ENCODE data around the gene BICRA.
"Not testable (repeated sequence)": the region's sequence is repeated elsewhere in the genome, so short reads cannot be mapped to it uniquely, and the experiment has no call there.

Gene BICRA

DNA sequence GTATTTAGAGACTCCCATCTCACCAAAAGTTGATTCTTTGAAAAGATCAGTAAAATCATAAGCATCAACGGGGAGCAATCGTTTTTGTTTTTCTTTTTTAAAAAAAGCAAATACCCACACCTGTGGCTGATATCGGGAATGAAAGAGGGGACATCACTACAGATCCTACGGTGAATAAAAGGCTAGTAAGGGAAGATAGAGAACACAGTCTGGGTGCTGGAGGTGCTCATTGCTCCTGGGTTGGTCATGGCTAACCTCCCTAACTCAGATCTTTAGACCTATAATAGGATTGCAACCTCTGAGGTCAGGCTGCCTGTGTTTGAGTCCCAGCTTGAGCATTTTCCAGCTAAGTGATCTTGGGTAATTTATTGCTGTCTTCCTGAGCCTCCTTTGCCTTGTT is 105.4 kb downstream of the BICRA start:
- no peaks in the 10 kb centered on the region for H3K79me2 ChIP-seq (ENCODE audit: insufficient read depth, low read length)
- no peak overlapping the region for H3K27ac ChIP-seq (ENCODE audit: low read depth, low read length)
- H3K4me2 ChIP-seq (ENCODE audit: low read depth, low read length, poor library complexity, severe bottlenecking): no peak overlapping the region
- H3K9ac ChIP-seq (ENCODE audit: low read length): no peak overlapping the region
- H2AFZ ChIP-seq (ENCODE audit: low read depth, low read length, severe bottlenecking): no peak overlapping the region
- H3F3A ChIP-seq (ENCODE audit: insufficient read depth): no peaks in the 10 kb centered on the region
- no peak for TF ChIP-seq CTCF (IDR thresholded peaks at IDR 0.05; ENCODE audit: insufficient read depth, low read length, poor library complexity, severe bottlenecking)
- TF ChIP-seq EZH2phosphoT487 (conservative IDR thresholded peaks at IDR 0.05; ENCODE audit: low read length): no peak
- no peaks in the 10 kb centered on the region for H3K9me3 ChIP-seq (ENCODE audit: insufficient read depth, low read length)
- H3K36me3 ChIP-seq (ENCODE audit: low read length): no peaks in the 10 kb centered on the region
- no peaks in the 10 kb centered on the region for H4K20me1 ChIP-seq (ENCODE audit: low read depth, low read length)
- no peak overlapping the region for H3K4me3 ChIP-seq (ENCODE audit: insufficient read depth, low read length, poor library complexity, severe bottlenecking)
- no peaks in the 10 kb centered on the region for H3K27me3 ChIP-seq (ENCODE audit: low read length)
- H3K9me2 ChIP-seq (replicated peaks; ENCODE audit: insufficient read depth, low read length): no peaks in the 10 kb centered on the region

DNA sequence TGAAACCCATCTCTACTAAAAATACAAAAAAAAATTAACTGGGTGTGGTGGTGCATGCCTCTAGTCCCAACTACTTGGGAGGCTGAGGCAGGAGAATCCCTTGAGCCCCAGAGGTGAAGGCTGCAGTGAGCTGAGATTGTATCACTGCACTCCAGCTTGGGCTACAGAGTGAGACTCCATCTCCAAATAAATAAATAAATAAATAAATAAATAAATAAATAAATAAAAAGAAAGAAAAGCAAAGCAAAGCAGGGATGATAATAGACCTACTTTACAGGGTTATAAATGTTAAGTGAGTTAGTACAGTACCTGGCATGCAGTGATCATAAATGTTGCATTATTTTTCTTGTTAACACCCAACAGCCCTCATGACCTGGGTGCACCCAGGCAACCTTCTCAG is 105.9 kb downstream of the BICRA start:
- H3K4me3 ChIP-seq (ENCODE audit: insufficient read depth, low read length, poor library complexity, severe bottlenecking); H3K9ac ChIP-seq (ENCODE audit: low read length); H3K27ac ChIP-seq (ENCODE audit: low read depth, low read length); H3K79me2 ChIP-seq (ENCODE audit: insufficient read depth, low read length); H3K4me2 ChIP-seq (ENCODE audit: low read depth, low read length, poor library complexity, severe bottlenecking); H4K20me1 ChIP-seq (ENCODE audit: low read depth, low read length); H3K9me2 ChIP-seq (replicated peaks; ENCODE audit: insufficient read depth, low read length); H3F3A ChIP-seq (ENCODE audit: insufficient read depth); H3K27me3 ChIP-seq (ENCODE audit: low read length); H2AFZ ChIP-seq (ENCODE audit: low read depth, low read length, severe bottlenecking); H3K9me3 ChIP-seq (ENCODE audit: insufficient read depth, low read length); H3K36me3 ChIP-seq (ENCODE audit: low read length): not testable (repeated sequence)

GRCh38 chr19:47716270-47716937 is 107.5 kb downstream of the BICRA start:
- Histone ChIP-seq H3K9ac (ENCODE audit: low read length) (no peak overlapping the region), H3K4me3 (ENCODE audit: insufficient read depth, low read length, poor library complexity, severe bottlenecking) (no peak overlapping the region), H3K9me2 (replicated peaks; ENCODE audit: insufficient read depth, low read length) (no peaks in the 10 kb centered on the region), H3K27me3 (ENCODE audit: low read length) (no peaks in the 10 kb centered on the region), H3K4me2 (ENCODE audit: low read depth, low read length, poor library complexity, severe bottlenecking) (no peak overlapping the region), H3F3A (ENCODE audit: insufficient read depth) (no peaks in the 10 kb centered on the region), H3K9me3 (ENCODE audit: insufficient read depth, low read length) (no peaks in the 10 kb centered on the region), H2AFZ (ENCODE audit: low read depth, low read length, severe bottlenecking) (no peak overlapping the region), H4K20me1 (ENCODE audit: low read depth, low read length) (no peaks in the 10 kb centered on the region), H3K79me2 (ENCODE audit: insufficient read depth, low read length) (no peaks in the 10 kb centered on the region), H3K36me3 (ENCODE audit: low read length) (no peaks in the 10 kb centered on the region), H3K27ac (ENCODE audit: low read depth, low read length) (no peak overlapping the region)
- no peak for TF ChIP-seq EZH2phosphoT487 (conservative IDR thresholded peaks at IDR 0.05; ENCODE audit: low read length)
- TF ChIP-seq CTCF (IDR thresholded peaks at IDR 0.05; ENCODE audit: insufficient read depth, low read length, poor library complexity, severe bottlenecking): no peak

GRCh38 chr19:47718415-47719046 is 109.6 kb downstream of the BICRA start:
- H3K36me3 ChIP-seq (ENCODE audit: low read length); H3K9me3 ChIP-seq (ENCODE audit: insufficient read depth, low read length); H4K20me1 ChIP-seq (ENCODE audit: low read depth, low read length); H2AFZ ChIP-seq (ENCODE audit: low read depth, low read length, severe bottlenecking); H3K4me3 ChIP-seq (ENCODE audit: insufficient read depth, low read length, poor library complexity, severe bottlenecking); H3K27me3 ChIP-seq (ENCODE audit: low read length); H3K9me2 ChIP-seq (replicated peaks; ENCODE audit: insufficient read depth, low read length); H3K27ac ChIP-seq (ENCODE audit: low read depth, low read length); H3K9ac ChIP-seq (ENCODE audit: low read length); H3K4me2 ChIP-seq (ENCODE audit: low read depth, low read length, poor library complexity, severe bottlenecking); H3F3A ChIP-seq (ENCODE audit: insufficient read depth); H3K79me2 ChIP-seq (ENCODE audit: insufficient read depth, low read length): not testable (repeated sequence)
